NCI-H2081 (cell line): Measurements from ENCODE around the gene C16orf78.

Source experiments
- DNase-seq, 2 experiments: peaks; one replicate each; lab custom pipeline; 2025; lab: John Stamatoyannopoulos, UW

C16orf78 gene

GRCh38 chr16:49431591-49432290 lies 58.1 kb downstream of the C16orf78 start:
- DNase-seq = no peak

- DNase-seq = no peak
These were observed 61.1 kb downstream of the C16orf78 start for GRCh38 chr16:49434733-49435132.

- DNase-seq = no peak
These were observed 62.6 kb downstream of the C16orf78 start for GRCh38 chr16:49436181-49436580.

GRCh38 chr16:49437344-49437743 lies 63.7 kb downstream of the C16orf78 start:
- DNase-seq = no peak

GRCh38 chr16:49439050-49439449 lies 65.4 kb downstream of the C16orf78 start:
- DNase-seq = no peak

GRCh38 chr16:49439676-49440075 lies 66.1 kb downstream of the C16orf78 start:
- no peak for DNase-seq

- no peak for DNase-seq
These were observed 66.8 kb downstream of the C16orf78 start for GRCh38 chr16:49440156-49441065.

GRCh38 chr16:49441366-49441780 lies 67.8 kb downstream of the C16orf78 start:
- peak in 1 of 2 experiments; percentile 0 for DNase-seq

- no peak for DNase-seq
These were observed 69.2 kb downstream of the C16orf78 start for GRCh38 chr16:49442805-49443204.

- DNase-seq = no peak
These were observed 70.0 kb downstream of the C16orf78 start for GRCh38 chr16:49443576-49443975.

- DNase-seq = no peak
These were observed 73.2 kb downstream of the C16orf78 start for GRCh38 chr16:49446805-49447204.
